Keratinocyte (primary cell): ENCODE measurements around the gene WASF1. TPM values are rescaled to one million over a fixed set of nuclear protein-coding genes. Genes with fewer than 3 reads are reported as not detected.

Experiments used
- DNase-seq: peaks from one replicate; pipeline ENCODE4 v3.0.0-alpha.2; 2011; ENCODE audit warnings: low read depth, missing footprints, low spot score
- FAIRE-seq: peaks from 2 replicates; lab custom pipeline; 2011; peaks lifted over from hg19 to GRCh38; lab: Jason Lieb, UNC
- H2AFZ ChIP-seq: 2 replicates; pipeline ENCODE4 v1.6.0; 2012; ENCODE audit warnings: low read length, control low read depth, inconsistent platforms; ENCODE audit not compliant: control insufficient read depth
- H3K27ac ChIP-seq: 2 replicates; pipeline ENCODE4 v1.5.1; 2011; ENCODE audit warnings: low read length; ENCODE audit not compliant: control insufficient read depth, insufficient read depth
- H3K27me3 ChIP-seq: 3 replicates; pipeline ENCODE4 v1.6.0; 2011; ENCODE audit warnings: low read length; ENCODE audit not compliant: control insufficient read depth, insufficient read depth; ENCODE audit errors: extremely low read depth
- H3K36me3 ChIP-seq, 2 experiments: 2 replicates in 1 of 2; 3 replicates in 1 of 2; pipeline ENCODE4 v1.5.1; 2011; ENCODE audit warnings: low read length in 2 of 2, mild to moderate bottlenecking in 1 of 2; ENCODE audit not compliant: control insufficient read depth in 2 of 2, insufficient read depth in 2 of 2; ENCODE audit errors: extremely low read depth in 1 of 2
- H3K4me1 ChIP-seq: 3 replicates; pipeline ENCODE4 v1.5.1; 2011; ENCODE audit warnings: low read length; ENCODE audit not compliant: control insufficient read depth, insufficient read depth; ENCODE audit errors: extremely low read depth
- H3K4me2 ChIP-seq: 3 replicates; pipeline ENCODE4 v1.6.0; 2011; ENCODE audit warnings: low read depth, low read length; ENCODE audit not compliant: control insufficient read depth, insufficient read depth; ENCODE audit errors: extremely low read depth
- H3K4me3 ChIP-seq, 3 experiments: fragments of 200-600 bp in 1 of 3; sonication (generic) in 1 of 3; 2 replicates in 2 of 3; 3 replicates in 1 of 3; pipeline ENCODE4 v1.5.1; 2011 to 2016; ENCODE audit warnings: low read length in 3 of 3, mild to moderate bottlenecking in 3 of 3, control low read depth in 2 of 3, inconsistent platforms in 1 of 3, low read depth in 1 of 3, mixed read lengths in 1 of 3, mixed run types in 1 of 3, moderate library complexity in 1 of 3; ENCODE audit not compliant: control insufficient read depth in 2 of 3, insufficient read depth in 2 of 3; ENCODE audit errors: extremely low read depth in 1 of 3
- H3K79me2 ChIP-seq: 2 replicates; pipeline ENCODE4 v1.6.0; 2012; ENCODE audit warnings: low read length; ENCODE audit not compliant: control insufficient read depth, insufficient read depth
- H3K9ac ChIP-seq: 3 replicates; pipeline ENCODE4 v1.6.0; 2011; ENCODE audit warnings: low read length; ENCODE audit not compliant: control insufficient read depth, insufficient read depth; ENCODE audit errors: extremely low read depth
- H3K9me1 ChIP-seq: 3 replicates; pipeline ENCODE4 v1.6.0; 2011; ENCODE audit warnings: low read length; ENCODE audit not compliant: control insufficient read depth, insufficient read depth; ENCODE audit errors: extremely low read depth
- H3K9me3 ChIP-seq: 2 replicates; pipeline ENCODE4 v1.5.1; 2012; ENCODE audit warnings: low read depth, low read length; ENCODE audit not compliant: control insufficient read depth
- H4K20me1 ChIP-seq: 3 replicates; pipeline ENCODE4 v1.6.0; 2011; ENCODE audit warnings: low read length; ENCODE audit not compliant: control insufficient read depth, insufficient read depth; ENCODE audit errors: extremely low read depth
- EZH2 ChIP-seq: IDR thresholded peaks from one replicate; pipeline ENCODE4 v1.6.1; 2012; ENCODE audit warnings: inconsistent platforms, mild to moderate bottlenecking, low read length, moderate library complexity
- dilution Hi-C: fragments of 300-500 bp; cut with MboI; formaldehyde crosslinking; loops from one replicate; pipeline ENCODE4 v1.7.0; 2020; ENCODE audit warnings: low sequenced_read_pairs; ENCODE audit not compliant: extremely low pct_ligation_motif_present
- polyA plus RNA-seq, 5 experiments: library from polyadenylated mRNA; depleted of rRNA in 3 of 5; stranded (reverse) in 3 of 5; stranded (forward) in 1 of 5; unstranded in 1 of 5; fragments of >200 nt; gene quantifications; 1 replicate in 1 of 5; 2 replicates in 3 of 5; 3 replicates in 1 of 5; pipeline versions ENCODE4 v1.2.1 to v1.2.3, GENCODE V29; 2011 to 2012; ENCODE audit warnings: missing spikeins in 2 of 5, low read depth in 1 of 5, low replicate concordance in 1 of 5
- TF ChIP-seq, protein P1 (sequence below), 3 experiments: IDR thresholded peaks in 1 of 3; conservative IDR thresholded peaks in 1 of 3; optimal IDR thresholded peaks in 1 of 3; 2 replicates in 2 of 3; 3 replicates in 1 of 3; pipeline versions ENCODE3 to v1.5.1; 2011; ENCODE audit warnings: low read length in 3 of 3, mild to moderate bottlenecking in 3 of 3, moderate library complexity in 2 of 3, control low read depth in 1 of 3, inconsistent platforms in 1 of 3; ENCODE audit not compliant: insufficient read depth in 2 of 3; ENCODE audit errors: extremely low read depth in 1 of 3

WASF1 gene
- polyA plus RNA-seq, 1 donor (not counting 4 experiments of a cell fraction or from before 2014, with no cell fraction given): 20.9 TPM

DNA sequence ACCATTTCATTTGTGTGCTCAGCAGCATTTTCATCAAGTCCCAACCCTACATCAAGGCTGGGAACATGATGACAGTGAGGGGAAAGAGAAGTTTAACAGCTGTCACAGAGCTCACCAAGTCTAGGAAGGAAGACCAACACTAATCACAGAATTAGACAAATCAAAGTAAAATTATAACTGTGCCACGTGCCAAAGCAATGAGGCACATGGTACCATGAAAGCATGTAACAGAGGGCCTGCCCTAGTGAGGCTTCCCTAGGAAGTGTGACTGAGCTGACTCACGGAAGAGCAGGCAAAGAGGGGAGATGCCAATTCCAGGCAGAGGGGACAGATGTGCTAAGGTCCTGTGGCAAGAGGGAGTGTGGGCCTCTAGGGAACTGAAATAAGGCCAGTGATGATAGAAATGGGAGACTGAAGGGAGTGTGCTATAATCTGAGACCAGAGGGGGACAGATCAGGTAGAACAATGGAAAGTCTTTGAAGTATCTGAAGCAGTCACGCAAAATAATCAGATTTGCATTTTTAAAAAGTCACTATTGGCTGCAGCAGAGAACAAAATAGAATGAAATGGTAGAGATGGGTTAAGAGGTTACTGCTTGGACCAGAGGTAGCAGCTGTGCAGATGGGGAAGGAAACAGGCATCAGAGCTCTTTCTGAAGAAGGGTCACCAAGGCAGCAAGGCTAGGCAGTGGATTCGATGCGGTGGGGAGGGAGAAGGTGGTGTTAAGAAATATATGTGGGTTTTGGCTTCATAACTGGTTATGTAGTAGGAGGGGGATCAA, 114.5 kb downstream of the WASF1 start:
- H3K36me3 ChIP-seq: no peaks in the 10 kb centered on the region
- H3K4me1 ChIP-seq: no peaks in the 10 kb centered on the region
- H4K20me1 ChIP-seq: no peaks in the 10 kb centered on the region
- H3K4me3 ChIP-seq: no peak overlapping the region
- no peak overlapping the region for H3K4me2 ChIP-seq
- H3K79me2 ChIP-seq: no peaks in the 10 kb centered on the region
- no peaks in the 10 kb centered on the region for H3K9me3 ChIP-seq
- dilution Hi-C loops: no loop called here
- DNase-seq (no peak), FAIRE-seq (no peak)
- no peaks in the 10 kb centered on the region for H3K9me1 ChIP-seq
- H3K27ac ChIP-seq: no peak overlapping the region
- TF ChIP-seq, protein P1, sequence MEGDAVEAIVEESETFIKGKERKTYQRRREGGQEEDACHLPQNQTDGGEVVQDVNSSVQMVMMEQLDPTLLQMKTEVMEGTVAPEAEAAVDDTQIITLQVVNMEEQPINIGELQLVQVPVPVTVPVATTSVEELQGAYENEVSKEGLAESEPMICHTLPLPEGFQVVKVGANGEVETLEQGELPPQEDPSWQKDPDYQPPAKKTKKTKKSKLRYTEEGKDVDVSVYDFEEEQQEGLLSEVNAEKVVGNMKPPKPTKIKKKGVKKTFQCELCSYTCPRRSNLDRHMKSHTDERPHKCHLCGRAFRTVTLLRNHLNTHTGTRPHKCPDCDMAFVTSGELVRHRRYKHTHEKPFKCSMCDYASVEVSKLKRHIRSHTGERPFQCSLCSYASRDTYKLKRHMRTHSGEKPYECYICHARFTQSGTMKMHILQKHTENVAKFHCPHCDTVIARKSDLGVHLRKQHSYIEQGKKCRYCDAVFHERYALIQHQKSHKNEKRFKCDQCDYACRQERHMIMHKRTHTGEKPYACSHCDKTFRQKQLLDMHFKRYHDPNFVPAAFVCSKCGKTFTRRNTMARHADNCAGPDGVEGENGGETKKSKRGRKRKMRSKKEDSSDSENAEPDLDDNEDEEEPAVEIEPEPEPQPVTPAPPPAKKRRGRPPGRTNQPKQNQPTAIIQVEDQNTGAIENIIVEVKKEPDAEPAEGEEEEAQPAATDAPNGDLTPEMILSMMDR (optimal IDR thresholded peaks at IDR 0.05 in 1 of 3, IDR thresholded peaks at IDR 0.05 in 1 of 3, conservative IDR thresholded peaks at IDR 0.05 in 1 of 3; ENCODE audit: extremely low read depth in 1 of 3, insufficient read depth in 2 of 3, low read length in 3 of 3): no peak
- no peak for TF ChIP-seq EZH2
- peaks cover 13% of the 10 kb centered on the region for H3K27me3 ChIP-seq
- H2AFZ ChIP-seq: no peak overlapping the region
- no peak overlapping the region for H3K9ac ChIP-seq

DNA sequence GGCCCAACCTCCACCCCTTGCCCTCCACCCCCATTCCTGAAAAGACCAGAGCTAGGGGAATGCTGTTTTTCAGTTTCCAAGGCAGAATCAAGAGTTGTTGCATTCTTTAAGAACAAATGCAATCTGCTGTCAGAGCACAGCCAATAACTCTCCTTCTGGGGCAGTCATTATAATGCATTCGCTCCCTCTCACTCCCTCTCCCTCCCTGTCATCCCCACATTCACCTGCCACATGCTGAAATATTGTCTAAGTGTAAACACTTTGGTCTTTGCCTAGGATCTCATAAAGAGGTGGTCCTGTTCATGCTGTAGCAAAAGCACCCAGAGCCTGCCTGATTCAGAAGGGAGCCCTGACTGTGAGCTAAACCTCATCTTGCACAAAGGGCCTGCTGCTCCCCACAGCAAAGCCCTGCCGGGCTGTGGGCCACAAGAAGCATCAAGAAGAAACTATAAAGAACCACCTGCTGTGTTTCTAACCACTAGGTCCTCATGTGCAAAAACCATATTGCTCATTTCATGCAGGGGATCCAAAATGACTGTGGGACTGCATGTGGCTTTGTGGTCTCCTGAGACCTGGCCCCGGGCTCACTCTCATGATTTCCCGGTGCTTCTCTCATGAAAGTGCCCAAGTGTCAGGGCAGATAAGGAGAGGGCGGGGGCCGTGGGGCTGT, 115.7 kb downstream of the WASF1 start:
- dilution Hi-C loops: no loop called here
- Histone ChIP-seq H3K9ac (no peak overlapping the region), H3K4me2 (no peak overlapping the region), H3K79me2 (no peaks in the 10 kb centered on the region), H3K9me1 (no peaks in the 10 kb centered on the region), H3K36me3 (no peaks in the 10 kb centered on the region), H3K27ac (no peak overlapping the region), H4K20me1 (no peaks in the 10 kb centered on the region), H3K9me3 (no peaks in the 10 kb centered on the region), H2AFZ (no peak overlapping the region), H3K4me3 (no peak overlapping the region), H3K27me3 (peaks cover 13% of the 10 kb centered on the region), H3K4me1 (no peaks in the 10 kb centered on the region)
- DNase-seq (no peak), FAIRE-seq (no peak)
- TF ChIP-seq, protein P1 (optimal IDR thresholded peaks at IDR 0.05 in 1 of 3, IDR thresholded peaks at IDR 0.05 in 1 of 3, conservative IDR thresholded peaks at IDR 0.05 in 1 of 3; ENCODE audit: extremely low read depth in 1 of 3, insufficient read depth in 2 of 3, low read length in 3 of 3): no peak
- no peak for TF ChIP-seq EZH2
